ENCODE data around the gene FHOD3.

The FHOD3 gene

GRCh38 chr18:36411745-36412168 lies 114.2 kb downstream of the FHOD3 start:
- no peak for DNase-seq (ENCODE audit: low read depth)

- DNase-seq (ENCODE audit: low read depth) = no peak
Observed at GRCh38 chr18:36412778-36413177, 115.3 kb downstream of the FHOD3 start.

GRCh38 chr18:36415171-36415570 lies 117.7 kb downstream of the FHOD3 start:
- no peak for DNase-seq (ENCODE audit: low read depth)

- no peak for DNase-seq (ENCODE audit: low read depth)
Observed at GRCh38 chr18:36415625-36416024, 118.1 kb downstream of the FHOD3 start.

- no peak for DNase-seq (ENCODE audit: low read depth)
Observed at GRCh38 chr18:36419188-36419899, 121.8 kb downstream of the FHOD3 start.

- DNase-seq (ENCODE audit: low read depth) = no peak
Observed at GRCh38 chr18:36419900-36420531, 122.5 kb downstream of the FHOD3 start.

GRCh38 chr18:36420826-36421225 lies 123.3 kb downstream of the FHOD3 start:
- DNase-seq (ENCODE audit: low read depth) = no peak

- no peak for DNase-seq (ENCODE audit: low read depth)
Observed at GRCh38 chr18:36424741-36425142, 127.2 kb downstream of the FHOD3 start.

GRCh38 chr18:36427369-36427768 lies 129.9 kb downstream of the FHOD3 start:
- DNase-seq (ENCODE audit: low read depth) = no peak

- no peak for DNase-seq (ENCODE audit: low read depth)
Observed at GRCh38 chr18:36427831-36428230, 130.3 kb downstream of the FHOD3 start.

- no peak for DNase-seq (ENCODE audit: low read depth)
Observed at GRCh38 chr18:36428431-36429029, 131.0 kb downstream of the FHOD3 start.

- no peak for DNase-seq (ENCODE audit: low read depth)
Observed at GRCh38 chr18:36432880-36433555, 135.5 kb downstream of the FHOD3 start.

- DNase-seq (ENCODE audit: low read depth) = no peak
Observed at GRCh38 chr18:36436387-36436786, 138.9 kb downstream of the FHOD3 start.

- DNase-seq (ENCODE audit: low read depth) = no peak
Observed at GRCh38 chr18:36440614-36441013, 143.1 kb downstream of the FHOD3 start.

GRCh38 chr18:36441426-36442240 lies 144.1 kb downstream of the FHOD3 start:
- DNase-seq (ENCODE audit: low read depth) = no peak

GRCh38 chr18:36442717-36443116 lies 145.2 kb downstream of the FHOD3 start:
- no peak for DNase-seq (ENCODE audit: low read depth)

GRCh38 chr18:36446059-36446458 lies 148.5 kb downstream of the FHOD3 start:
- DNase-seq (ENCODE audit: low read depth) = no peak

- DNase-seq (ENCODE audit: low read depth) = no peak
Observed at GRCh38 chr18:36448384-36449290, 151.1 kb downstream of the FHOD3 start.

GRCh38 chr18:36449451-36449850 lies 151.9 kb downstream of the FHOD3 start:
- DNase-seq (ENCODE audit: low read depth) = no peak

GRCh38 chr18:36450264-36450663 lies 152.8 kb downstream of the FHOD3 start:
- no peak for DNase-seq (ENCODE audit: low read depth)
